NB4 (cell line): ENCODE results near the gene SPACA7.

Experiments
- DNase-seq: peaks from one replicate; pipeline ENCODE4 v3.0.0; 2010; ENCODE audit warnings: low read depth
- H3K4me3 ChIP-seq: one replicate; pipeline ENCODE4 v1.5.1; 2011; ENCODE audit warnings: mild to moderate bottlenecking, low read depth, low read length, moderate library complexity
- CTCF ChIP-seq: IDR thresholded peaks from one replicate; pipeline ENCODE4 v1.5.1; 2012; ENCODE audit warnings: low read depth, low read length
- MAX ChIP-seq: IDR thresholded peaks from 2 replicates; pipeline ENCODE4 v1.6.1; 2011; ENCODE audit warnings: low read depth, low read length
- MYC ChIP-seq: IDR thresholded peaks from 2 replicates; pipeline ENCODE4 v1.6.1; 2011; ENCODE audit warnings: low read depth, low read length
- POLR2A ChIP-seq: IDR thresholded peaks from 2 replicates; pipeline ENCODE4 v1.6.1; 2011; ENCODE audit warnings: mild to moderate bottlenecking; ENCODE audit not compliant: insufficient read length; ENCODE audit errors: extremely low read depth

The SPACA7 gene

GRCh38 chr13:112346173-112346898, 29.8 kb upstream of the SPACA7 start:
- H3K4me3 ChIP-seq = no peak overlapping the region
- TF ChIP-seq MAX (no peak), POLR2A (no peak), MYC (no peak), CTCF (no peak)
- DNase-seq = peak; percentile 12

- no peak for DNase-seq
- H3K4me3 ChIP-seq = no peak overlapping the region
- TF ChIP-seq MYC = no peak
- no peak for TF ChIP-seq POLR2A
- TF ChIP-seq MAX = no peak
- no peak for TF ChIP-seq CTCF
These were observed 29.3 kb upstream of the SPACA7 start for GRCh38 chr13:112346899-112347229.

- TF ChIP-seq CTCF (no peak), MYC (no peak), MAX (no peak), POLR2A (no peak)
- H3K4me3 ChIP-seq = no peak overlapping the region
- DNase-seq = no peak
These were observed 28.2 kb upstream of the SPACA7 start for GRCh38 chr13:112347986-112348385.

- TF ChIP-seq MYC (no peak), MAX (no peak), CTCF (no peak), POLR2A (no peak)
- no peak for DNase-seq
- no peak overlapping the region for H3K4me3 ChIP-seq
These were observed 27.4 kb upstream of the SPACA7 start for GRCh38 chr13:112348642-112349345.

GRCh38 chr13:112349681-112350080, 26.5 kb upstream of the SPACA7 start:
- no peak for DNase-seq
- no peak for TF ChIP-seq POLR2A
- TF ChIP-seq MAX = no peak
- TF ChIP-seq CTCF = no peak
- no peak overlapping the region for H3K4me3 ChIP-seq
